IPS DF 4.7 (cell line): ENCODE data around the gene KCNE1.
"Not testable (repeated sequence)": the region's sequence is repeated elsewhere in the genome, so short reads cannot be mapped to it uniquely, and the experiment has no call there.

Experiments
- DNase-seq: peaks from one replicate; pipeline ENCODE4 v3.0.0-alpha.2; 2013; ENCODE audit warnings: low spot score; ENCODE audit errors: extremely low read depth

Gene KCNE1

DNA sequence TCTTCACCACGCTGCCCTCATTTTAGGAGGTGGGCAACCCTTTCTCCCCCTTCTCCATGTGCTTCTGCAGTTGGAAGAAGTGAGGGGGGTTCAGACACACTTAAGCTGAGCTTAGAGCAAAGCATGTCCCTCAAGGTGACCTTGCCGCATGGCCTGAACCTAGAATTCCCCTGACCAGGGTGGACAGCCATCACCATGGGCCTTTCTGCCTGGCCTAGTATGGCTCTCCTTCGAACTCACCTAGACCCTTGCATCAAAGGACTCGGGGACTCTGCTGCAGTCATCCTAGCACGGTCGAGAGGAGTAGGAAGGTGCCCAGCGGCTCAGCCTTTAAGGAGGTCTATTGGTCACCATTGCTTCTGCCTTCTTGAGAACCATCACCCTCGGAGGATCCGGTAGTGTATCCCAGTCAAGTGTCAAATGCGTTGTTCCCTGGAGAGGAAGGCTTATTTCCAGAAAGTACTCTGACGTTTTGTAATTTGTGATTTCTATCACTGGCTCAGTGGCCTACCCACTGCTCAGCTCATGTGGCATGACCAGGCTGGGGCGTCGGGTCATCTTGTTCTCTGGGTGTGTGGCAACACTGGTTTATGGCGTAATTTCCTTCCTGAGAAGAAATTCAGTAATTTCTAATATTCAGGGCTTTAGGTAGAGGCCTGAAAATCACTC lies at the start of gene KCNE1:
KCNE1 (minus strand) TSS at position 424 of the 669 bp plus-strand sequence. CDS start 62,576 bp downstream, outside the sequence.
- DNase-seq = no peak

DNA sequence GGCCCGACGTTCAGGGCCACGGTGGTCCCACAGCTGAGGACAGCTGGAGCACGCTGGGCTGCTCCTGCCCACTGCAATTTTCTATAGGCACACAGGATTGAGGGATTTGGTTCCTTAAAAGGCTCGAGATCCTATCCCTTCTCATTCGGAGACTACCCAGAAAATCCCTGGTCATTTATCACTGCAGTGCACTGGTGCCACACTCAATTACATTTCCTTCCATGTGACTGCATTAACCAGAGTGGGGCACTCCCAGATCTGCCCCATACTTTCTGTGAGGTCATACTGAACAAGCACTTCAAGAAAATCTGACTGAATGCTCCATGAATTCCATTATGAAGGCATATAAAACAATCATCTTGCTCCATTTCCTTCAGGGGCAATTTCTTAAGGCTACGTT lies 49.8 kb upstream of the KCNE1 start:
- no peak for DNase-seq

DNA sequence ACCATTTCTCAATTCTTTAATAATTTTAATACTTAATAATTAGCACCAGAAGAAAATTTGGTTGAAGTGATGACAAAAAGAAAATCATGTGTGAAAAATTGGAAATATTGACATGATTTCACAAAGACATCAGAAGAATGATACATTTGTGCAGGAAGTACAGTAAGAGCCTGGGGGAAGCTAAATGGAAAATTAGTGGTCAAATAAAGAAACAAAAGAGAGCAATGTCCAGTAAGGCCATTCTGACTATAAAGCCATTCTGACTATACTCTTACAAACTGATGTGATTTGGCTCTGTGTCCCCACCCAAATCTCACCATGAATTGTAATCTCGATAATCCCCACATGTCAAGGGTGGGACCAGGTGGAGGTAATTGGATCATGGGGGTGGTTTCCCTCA lies 48.6 kb upstream of the KCNE1 start:
- DNase-seq = no peak

DNA sequence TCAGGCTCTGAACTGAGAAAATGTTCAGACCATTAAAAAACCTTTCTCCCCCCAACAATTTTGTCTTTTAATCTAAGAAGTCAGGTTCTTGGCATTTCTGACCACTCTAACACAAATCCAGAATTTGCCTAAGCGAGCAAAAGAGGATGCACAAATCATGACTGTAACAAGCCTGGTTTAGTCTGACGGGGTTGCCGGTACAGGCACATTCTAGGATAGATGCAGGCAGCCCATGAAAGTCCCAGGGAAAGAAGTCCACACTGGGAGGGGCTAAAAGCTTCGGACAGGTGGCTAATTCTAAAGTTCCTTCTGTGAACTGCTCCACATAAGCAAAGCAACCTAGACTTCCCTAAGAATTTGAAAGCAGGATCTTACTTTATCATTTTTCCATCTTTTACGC lies 48.0 kb upstream of the KCNE1 start:
- no peak for DNase-seq

DNA sequence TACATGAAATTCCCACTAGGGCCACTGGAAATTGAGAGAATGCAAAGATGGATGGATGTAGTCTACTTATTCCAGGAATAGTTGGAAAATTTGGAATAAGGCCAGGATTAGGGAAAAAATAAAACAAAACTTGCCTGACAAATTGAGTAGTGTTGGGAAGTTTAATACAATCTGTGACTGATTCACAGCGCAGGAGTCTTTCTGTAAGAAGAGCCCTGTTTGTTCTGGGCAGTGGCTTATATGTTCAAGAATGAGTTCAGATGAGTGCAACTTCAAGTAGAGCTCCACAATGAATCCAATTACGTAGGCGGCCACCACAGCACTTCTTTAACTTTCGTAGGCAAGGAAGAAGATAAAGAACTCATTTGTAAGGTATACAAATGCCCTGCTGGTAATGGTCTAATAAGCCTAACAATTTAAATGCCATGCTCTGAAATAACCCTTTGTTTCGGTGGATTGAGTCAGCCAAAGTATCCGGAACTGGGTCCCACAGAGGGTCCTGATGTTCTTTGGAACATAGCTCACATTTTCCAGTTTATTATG lies 47.1 kb upstream of the KCNE1 start:
- no peak for DNase-seq

DNA sequence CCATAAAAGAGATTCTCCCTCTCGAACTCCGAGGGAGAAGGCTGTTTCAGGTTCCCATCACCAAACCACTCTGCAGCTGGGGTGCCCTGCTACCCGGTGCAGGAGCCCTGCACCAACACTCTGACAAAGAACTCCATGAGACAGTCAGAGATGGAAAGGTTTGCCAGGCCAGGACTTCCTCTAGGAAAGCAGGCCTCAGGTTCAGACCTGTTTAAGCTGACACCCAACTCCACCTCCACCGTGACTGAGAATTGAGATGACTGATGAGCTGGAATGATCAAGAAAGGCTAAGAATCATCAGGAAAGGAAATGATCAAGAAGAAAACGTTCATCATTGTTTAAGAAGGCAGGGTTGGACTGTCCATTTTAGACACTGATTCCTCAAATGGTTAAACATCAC lies 46.2 kb upstream of the KCNE1 start:
- no peak for DNase-seq

DNA sequence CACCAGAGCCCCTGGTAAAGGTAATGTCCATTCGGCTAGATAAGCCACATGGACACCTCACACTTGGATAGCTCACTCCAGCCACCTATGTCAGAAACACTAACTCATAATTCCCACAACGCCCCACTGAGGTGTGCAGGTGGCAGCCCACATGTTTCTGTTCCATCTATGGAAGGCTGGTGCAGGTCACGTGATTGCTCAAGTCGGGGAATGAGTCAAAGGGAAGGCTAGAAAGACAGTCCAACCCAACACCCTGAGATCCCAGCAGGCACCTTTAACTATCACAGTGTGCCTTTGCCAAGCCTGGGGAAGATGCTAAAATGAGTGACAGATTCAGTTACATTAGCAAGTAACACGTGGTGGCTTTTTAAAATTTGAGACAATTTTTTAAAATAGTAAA lies 45.3 kb upstream of the KCNE1 start:
- no peak for DNase-seq

DNA sequence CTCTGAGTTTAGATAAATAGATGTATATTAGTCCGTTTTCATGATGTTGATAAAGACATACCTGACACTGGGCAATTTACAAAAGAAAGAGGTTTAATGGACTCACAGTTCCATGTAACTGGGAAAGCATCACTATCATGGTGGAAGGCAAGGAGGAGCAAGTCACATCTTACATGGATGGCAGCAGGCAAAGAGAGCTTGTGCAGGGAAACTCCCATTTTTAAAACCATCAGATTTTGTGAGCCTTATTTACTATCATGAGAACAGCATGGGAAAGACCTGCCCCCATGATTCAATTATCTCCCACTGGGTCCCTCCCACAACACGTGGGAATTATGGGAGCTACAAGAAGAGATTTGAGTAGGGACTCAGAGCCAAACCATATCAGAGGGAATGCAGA lies 42.7 kb upstream of the KCNE1 start:
- DNase-seq = not testable (repeated sequence)

DNA sequence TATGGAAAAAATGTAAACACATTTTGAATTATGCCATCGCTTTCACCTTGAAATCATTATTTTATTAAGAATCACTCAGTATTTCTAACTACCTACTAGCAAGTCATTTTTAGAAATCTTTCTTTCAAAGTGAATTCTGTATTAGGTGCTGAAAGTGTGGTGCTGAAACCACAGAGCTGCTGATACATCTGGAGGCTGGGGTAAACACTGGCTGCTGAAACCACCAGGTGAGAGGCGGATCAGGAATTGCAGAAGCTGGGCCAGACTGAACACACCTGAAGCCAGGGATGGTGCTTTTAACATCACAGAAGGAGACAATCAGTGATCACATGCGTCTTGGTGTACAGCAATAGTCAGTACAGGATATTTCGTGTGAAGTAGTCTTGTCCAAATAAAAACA lies 42.2 kb upstream of the KCNE1 start:
- no peak for DNase-seq

DNA sequence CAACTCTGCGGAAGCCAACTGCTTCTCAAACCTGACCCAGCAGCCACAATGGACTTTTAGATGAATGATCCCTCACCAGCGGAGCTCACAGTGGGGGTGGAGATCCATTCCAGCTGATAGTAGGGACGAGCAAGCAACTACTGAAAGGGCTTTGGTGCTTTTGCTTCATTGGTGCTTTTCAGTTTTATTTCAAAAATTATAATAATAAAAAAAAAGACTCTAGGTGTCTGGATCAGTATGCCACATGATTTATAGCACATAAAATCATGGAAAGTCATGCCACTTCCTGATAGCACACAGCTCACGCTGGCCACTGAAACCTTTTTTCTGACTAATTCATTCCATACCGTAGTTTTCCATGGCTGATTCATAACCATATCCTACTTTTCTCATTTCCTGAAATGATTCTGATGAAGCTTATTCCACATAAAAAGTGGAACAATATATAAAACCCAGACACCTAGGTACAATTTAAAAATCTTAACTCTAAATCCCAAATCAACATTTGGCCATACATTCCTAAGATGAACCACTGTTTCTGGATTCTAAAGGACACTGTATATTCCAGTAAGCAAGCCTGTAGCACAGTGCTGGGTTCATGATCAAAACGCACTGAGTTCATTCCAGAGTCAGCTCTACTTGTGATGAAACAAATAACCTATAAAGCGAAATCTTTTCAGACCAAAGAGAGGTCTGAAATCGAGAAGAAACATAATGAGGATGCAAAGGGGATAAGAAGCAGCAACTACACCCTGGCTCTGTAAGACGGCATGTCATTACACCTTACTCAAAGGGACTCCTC lies 41.3 kb upstream of the KCNE1 start:
- DNase-seq = no peak

DNA sequence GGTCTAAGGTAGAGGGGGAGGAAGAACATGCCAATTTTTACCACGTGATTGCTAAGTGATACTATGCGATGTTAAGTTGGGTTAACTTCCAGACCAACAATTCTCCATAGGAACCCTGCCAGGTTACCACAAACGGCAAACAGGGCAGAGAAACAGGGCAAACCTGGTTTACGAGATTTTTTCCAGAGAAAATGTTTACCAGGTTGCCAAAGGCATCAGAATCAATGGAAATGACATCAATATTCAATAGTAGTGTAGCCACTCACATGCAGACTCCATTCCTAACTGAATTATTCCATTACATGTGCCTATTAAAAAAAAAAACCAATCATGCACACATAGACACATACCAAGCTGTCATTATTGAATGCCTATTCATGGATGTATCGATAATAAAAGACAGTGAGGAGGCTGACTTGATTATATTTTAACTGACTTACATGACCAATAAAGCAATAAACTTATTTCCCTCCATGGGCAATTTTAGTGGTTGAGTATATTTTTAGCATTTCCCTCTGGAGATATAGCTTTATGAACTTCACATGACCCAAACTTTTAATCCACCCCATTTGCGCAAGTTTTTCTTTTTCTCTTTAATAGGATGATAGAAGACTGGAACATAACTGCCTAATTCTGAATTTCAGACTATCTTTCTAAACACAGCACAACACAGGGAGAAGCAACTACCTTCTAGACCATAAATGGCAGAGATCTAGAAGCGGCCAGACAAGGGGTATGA lies 40.5 kb upstream of the KCNE1 start:
- no peak for DNase-seq

DNA sequence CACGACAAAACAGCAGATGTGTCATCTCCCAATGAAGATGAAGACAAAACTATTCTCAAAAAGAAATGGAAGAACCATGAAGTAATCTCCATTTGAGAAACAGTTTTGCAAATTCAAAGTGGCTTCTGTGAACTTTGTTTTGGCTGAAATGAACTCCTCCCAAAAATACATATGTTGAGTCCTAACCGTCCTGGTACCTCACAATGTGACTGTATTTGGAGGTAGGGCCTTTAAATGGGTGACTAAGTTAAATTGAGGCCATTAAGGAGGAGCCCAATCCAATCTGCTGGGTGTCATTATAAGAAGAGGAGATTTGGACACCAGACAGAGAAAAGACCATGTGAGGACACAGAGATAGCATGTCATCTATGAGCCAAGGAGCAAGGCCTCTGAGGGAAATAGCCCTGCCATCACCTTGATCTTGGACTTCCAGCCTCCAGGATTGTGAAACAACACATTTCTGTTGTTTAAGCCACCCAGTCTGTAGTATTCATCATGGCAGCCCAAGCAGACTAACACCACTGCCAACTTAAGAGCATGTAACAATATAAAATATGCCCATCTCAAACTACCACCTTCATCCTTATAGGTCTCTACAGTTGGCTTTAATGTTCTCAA lies 38.3 kb upstream of the KCNE1 start:
- DNase-seq = no peak

DNA sequence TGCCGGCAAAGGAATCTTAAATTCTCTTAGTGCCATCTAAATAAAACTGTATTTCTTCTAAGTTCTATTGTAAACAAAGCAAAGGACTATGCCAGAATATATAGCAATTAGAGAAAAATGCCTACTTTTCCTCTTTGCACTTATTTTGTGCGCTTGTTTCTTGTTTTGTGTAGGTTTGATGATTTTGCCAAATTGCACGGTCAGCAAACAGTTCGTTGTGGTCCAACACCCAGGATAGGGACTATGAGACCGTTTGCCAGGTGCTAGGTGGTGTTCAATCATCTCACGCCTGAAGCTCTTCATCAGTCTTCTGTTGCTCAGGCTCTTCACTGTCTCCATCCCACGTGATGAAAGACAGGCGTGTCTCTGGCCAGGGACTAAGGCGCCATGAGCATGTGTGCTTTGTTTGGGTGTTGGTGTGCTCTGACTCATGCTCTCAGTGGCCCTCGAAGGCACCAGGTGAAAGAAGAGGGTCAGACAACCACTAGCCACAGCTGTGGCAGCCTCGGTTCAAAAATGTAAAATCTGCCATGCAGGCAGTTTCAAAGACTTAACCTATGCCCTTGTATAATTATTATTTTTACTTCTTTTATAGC lies 36.9 kb upstream of the KCNE1 start:
- DNase-seq = no peak

DNA sequence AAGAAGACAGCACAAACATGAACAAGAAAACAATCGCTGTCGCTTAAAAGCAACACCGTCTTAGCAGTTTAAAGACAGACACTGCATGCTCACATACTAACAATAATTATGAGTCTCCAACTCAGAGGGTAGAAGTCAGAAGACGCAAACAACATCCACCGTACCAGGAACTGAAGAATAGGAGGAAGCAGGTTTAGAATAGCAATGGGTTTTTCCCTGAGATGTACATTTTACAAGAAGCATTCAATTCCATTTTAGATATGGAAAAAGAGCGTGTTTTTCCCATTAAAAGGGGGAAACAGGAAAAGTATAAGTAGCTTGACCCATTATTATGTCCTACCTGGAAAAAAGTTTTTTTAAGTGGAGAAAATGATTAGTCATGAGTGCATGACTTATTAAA lies 34.5 kb upstream of the KCNE1 start:
- no peak for DNase-seq

DNA sequence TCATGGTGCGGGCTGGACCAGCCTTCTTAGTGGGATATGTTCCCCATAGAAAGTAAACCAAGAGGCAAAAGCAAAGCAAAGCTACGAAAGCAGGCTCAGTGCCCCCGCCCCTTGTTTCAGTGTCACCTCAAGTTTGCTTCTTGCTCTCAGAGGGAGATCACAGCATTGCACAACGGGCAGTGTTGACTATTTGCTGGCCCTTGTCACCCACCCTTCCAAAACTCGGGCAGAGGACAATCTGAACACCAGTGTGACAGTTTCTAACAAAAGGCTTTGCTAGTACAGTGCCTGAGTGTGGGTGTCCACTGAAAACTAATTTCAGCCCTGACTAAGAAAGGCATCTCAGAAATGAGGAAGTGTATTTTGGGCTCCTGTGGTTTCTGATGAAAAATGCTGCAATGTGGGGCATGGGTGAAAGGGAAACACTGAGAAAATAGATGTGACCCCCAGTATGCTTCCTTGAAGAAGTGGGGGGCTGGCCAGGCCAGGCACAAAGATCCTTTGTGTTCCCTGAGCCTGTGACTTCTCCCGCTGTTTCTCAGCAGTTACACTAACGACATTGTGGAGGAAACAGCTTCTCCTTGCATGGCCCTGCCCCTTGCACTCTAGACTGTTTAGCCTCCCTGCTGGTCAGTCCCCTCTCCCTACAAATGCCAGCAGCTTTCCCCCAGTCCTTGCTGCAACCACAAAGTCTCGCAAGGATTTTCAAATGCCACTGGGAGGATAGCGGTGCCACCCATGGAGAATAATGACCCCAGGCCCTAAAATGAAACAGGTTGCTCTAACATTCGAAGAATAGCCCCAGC lies 33.3 kb upstream of the KCNE1 start:
- no peak for DNase-seq

DNA sequence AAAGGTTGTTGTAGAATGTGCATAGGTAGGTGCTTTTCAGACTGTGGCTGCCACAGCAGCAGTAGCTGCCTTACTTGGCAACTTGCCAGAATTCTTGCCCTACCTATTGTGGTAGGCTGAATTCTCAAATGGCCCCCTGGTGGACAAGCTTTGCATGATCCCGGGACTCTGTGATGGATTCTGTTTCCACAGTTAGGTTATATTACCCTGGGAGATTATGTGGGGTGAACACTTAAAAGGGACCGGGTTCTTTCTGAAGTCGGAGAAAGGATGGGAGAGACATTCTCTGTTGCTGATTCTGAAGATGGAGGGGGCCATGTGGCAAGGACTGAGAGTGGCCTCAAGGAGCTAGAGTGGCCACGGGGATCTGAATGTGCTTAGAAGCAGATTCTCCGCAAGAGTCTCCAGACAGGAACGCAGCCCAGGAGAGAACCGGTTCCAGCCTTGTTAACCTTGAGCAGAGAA lies 32.1 kb upstream of the KCNE1 start:
- peak; percentile 51 for DNase-seq

DNA sequence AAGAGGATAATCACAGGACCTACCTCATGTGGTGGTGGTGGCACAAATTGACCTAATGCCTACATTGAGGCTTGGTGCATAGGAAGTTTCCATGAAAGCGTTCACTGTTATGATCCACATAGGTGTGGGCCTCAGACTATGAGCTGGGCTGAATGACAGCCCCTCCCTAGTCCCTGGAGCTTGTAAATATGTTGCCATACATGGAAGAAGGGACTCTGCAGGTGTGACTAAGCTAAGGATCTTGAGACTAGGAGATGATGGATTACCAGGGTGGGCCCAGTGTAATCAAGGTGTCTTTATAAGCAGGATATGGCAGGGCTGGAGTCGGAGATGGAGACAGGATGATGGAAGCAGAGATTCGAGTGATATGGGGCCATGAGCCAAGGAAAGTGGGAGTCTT lies 31.0 kb upstream of the KCNE1 start:
- no peak for DNase-seq

DNA sequence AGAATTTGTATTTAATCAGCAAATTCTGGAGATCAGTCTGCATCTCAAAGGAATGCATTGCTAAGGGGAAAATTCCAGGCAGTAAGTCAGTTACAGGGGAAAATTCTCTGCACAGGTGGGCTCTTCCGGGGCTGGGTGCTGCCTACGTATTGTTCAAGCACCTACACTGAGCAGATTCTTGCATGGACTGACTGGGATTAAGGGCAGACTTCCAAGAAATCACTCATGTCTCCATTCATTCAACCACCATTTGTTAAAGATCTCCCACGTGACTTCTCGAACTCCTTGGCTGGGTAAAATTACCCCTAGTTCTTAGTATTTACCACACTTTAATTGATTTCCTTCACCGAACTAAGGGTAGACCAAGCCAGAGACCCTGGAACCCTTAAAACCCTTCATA lies 28.2 kb upstream of the KCNE1 start:
- no peak for DNase-seq

DNA sequence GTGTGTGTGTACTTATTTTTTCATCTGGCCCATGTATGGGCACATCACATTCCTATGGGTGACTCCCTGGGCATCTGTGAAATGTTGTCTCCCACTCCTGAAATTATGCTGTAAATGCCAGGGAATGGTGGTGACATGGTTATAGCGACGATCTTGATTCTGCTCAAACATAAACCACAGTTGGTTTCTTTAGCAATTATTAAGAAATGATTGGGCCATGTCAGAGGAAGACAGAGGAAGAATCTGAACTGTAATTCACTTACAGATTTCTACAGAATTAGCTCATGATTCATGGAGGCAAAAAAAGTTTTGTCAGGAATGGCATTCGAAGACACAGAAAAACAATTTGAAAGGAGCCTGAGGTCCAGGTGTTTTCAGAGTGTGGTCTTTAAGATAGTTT lies 25.8 kb upstream of the KCNE1 start:
- no peak for DNase-seq

DNA sequence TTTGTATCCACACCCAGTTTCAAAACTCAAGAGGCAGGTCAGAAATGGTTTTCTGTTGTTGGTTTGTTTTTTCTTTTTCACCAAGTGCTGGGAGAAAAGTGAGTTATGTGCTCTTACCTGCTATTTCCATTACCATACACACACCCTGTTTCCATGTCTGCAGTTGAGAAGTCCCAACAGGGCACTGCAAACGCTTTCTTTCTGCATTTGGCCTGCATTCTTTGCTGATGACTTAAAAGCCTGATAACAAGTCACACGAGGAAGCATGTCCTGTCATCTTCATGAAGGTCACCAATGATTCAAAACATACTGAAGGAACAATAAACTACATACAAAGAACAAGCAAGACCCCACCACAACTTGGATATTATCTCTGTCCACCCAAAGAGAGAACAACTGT lies 24.8 kb upstream of the KCNE1 start:
- no peak for DNase-seq
